GOT3 (cell line): ENCODE measurements around the gene SNRPN.
"Not testable (repeated sequence)": the region's sequence is repeated elsewhere in the genome, so short reads cannot be mapped to it uniquely, and the experiment has no call there.

Source experiments
- DNase-seq: peaks from one replicate; lab custom pipeline; 2025; ENCODE audit warnings: mixed read lengths; lab: John Stamatoyannopoulos, UW

SNRPN gene

GRCh38 chr15:24954783-24955530, at the start of gene SNRPN, which contains the start of gene SNURF:
Gene SNRPN, plus strand, starts transcription at chr15:24954987. Its CDS starts 19,467 bp downstream, at chr15:24974454.
Gene SNURF, plus strand, starts transcription at chr15:24954987. Its CDS starts 62 bp downstream, at chr15:24955049.
- no peak for DNase-seq

- no peak for DNase-seq
These were observed 38.3 kb upstream of the SNRPN start for GRCh38 chr15:24916305-24917009.

DNA sequence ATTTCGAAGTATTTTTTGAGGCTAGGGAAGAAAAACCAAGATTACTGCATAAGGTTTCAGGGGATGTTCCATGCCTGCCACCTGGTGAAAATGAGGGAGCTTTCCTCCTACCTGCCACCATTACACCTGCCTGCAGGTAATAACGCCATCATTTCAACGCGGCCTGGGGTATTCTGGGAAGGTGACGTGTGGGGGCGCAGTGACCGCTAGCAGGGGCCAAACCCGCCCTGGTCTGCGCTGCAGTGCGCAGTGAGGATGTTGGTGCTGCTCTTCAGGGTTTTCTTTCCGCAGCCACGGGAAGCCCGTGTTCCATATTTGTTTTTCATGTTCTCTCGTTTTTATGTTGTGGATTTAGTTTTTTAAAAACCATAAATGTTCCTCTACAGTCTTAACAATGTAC, 37.4 kb upstream of the SNRPN start:
- DNase-seq, result no peak

DNA sequence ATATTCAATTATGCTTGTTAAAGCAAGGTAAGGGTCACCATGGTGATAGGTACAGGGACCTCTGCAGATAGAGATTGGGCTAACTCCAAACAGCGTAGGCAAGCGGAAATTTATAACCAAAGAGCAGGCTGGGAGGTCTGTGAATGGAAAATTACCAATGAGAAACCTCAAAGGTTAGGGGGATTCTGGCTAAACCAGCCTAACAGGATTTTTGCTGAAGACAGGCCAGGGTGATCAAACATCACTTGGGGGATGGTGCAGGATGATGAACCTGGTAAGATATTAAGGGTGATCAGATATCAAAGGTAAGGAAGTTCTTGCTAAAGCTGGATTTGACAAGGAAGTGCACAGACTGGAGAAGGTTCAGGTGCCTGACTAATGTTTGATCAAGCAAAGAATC, 35.3 kb upstream of the SNRPN start:
- no peak for DNase-seq

- not testable (repeated sequence) for DNase-seq
These were observed 32.0 kb upstream of the SNRPN start for GRCh38 chr15:24922781-24923180.

- no peak for DNase-seq
These were observed 30.6 kb upstream of the SNRPN start for GRCh38 chr15:24924153-24924552.

- no peak for DNase-seq
These were observed 30.2 kb upstream of the SNRPN start for GRCh38 chr15:24924621-24925020.

DNA sequence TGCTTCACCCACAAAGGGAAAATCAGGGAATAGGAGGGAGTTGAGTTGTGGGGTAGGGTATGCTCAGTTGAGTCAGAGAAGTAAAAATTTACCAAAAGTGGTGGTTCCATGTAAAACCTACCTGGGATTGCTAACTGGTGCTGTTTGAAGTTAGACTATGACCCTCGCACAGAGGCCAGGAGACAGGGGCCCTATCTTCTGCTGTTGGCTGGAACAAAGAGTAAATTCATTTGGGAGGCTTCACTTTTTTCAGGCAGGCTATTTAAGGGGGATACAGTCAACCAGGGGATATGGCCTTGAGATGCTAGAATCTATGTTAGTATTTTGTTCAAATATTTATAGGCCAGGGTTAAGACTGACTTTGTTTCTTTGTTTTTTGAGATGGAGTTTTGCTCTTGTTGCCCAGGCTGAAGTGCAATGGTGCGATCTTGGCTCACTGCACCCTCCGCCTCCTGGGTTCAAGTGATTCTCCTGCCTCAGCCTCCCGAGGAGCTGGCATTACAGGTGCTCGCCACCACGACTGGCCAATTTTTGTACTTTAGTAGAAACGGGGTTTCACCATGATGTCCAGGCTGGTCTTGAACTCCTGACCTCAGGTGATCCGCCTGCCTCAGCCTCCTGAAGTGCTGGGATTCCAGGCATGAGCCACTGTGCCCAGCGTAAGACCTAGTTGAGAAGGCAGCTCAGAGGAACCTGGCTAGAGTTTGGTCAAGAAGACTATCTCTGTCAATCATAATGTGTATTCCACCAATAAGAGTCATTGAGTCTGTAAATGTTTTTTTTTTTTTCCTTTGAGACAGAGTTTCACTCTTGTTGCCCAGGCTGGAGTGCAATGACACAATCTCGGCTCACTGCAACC, 22.7 kb upstream of the SNRPN start:
- DNase-seq, result not testable (repeated sequence)

- no peak for DNase-seq
These were observed 21.1 kb upstream of the SNRPN start for GRCh38 chr15:24933716-24934115.

GRCh38 chr15:24938224-24938623, 16.6 kb upstream of the SNRPN start:
- DNase-seq, result not testable (repeated sequence)

DNA sequence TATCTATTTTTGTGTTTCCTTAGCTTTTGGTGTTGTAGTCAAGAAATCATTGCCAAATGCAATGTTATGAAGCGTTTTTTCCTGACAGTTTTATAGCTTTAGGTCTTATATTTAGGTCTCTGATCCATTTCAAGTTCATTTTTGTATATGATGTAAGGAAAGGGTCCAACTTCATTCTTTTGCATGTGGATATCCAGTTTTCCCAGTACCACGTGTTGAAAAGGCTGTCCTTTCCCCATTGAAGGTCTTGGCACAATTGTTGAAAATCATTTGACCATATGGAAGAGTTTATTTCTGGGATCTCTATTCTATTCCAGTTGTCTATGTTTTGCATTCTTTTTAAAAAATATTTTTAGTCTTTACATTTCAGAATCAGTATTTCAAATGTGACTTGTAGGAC, 14.6 kb upstream of the SNRPN start:
- no peak for DNase-seq

GRCh38 chr15:24943361-24943760, 11.4 kb upstream of the SNRPN start:
- DNase-seq, result no peak

- DNase-seq, result no peak
These were observed 9.8 kb upstream of the SNRPN start for GRCh38 chr15:24944954-24945353.

GRCh38 chr15:24945711-24946110, 9.1 kb upstream of the SNRPN start:
- no peak for DNase-seq

DNA sequence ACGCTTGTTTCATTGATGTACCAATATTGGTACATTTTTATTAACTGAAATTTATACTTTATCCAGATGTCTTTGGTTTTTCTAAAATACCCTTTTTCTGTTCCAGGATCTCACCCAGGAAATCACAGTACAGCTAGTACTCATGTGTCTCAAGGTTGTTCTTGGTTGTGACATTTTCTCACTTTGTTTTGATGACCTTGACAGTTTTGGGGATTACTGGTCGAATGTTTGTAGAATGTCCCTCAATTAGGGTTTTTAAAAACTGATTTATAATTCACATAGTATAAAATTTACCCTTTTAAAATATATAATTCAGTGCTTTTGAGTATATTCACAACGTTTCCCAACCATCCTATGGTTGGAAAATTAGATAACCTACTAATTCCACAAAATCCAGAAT, 6.3 kb upstream of the SNRPN start:
- no peak for DNase-seq

DNA sequence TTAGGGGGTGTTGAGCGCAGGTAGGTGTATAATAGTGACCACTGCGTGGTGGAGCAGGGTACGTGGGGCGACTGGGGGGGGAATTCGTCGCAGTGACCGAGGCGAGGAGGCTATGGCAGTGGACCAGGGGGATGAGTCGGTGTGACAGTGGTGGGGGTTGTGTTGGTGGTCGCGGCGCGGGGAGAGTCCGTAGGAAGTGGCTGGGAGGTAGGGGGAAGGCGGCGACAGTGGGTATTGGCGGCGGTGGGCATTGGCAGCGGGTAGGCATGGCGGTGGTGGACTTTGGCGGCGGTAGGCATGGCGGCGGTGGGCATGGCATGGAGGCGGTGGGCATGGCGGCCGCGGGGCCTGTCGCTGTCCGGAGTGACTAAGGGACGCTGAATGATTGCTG, 739 bp downstream of the SNRPN start:
- no peak for DNase-seq

GRCh38 chr15:24956111-24956838, 1.5 kb downstream of the SNRPN start:
- no peak for DNase-seq

DNA sequence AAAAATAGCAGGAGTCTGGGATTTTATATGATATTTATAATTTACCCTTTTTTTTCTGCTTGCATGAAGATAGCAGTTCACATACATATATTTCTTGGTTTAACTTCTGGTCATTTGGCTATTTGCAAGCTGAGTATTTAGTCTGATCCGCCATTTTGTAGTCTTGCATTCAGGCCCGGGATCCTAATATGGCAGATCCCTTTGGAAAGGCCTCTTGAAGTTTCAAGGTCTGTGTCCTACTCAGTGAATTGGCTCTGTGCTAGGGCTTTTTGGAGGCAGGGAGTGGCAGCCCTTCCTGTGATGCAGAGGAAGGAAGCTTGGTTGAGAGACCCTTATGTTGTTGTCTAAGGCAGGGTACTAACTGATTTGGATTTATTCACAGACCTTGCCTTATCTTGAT, 2.9 kb downstream of the SNRPN start:
- no peak for DNase-seq

DNA sequence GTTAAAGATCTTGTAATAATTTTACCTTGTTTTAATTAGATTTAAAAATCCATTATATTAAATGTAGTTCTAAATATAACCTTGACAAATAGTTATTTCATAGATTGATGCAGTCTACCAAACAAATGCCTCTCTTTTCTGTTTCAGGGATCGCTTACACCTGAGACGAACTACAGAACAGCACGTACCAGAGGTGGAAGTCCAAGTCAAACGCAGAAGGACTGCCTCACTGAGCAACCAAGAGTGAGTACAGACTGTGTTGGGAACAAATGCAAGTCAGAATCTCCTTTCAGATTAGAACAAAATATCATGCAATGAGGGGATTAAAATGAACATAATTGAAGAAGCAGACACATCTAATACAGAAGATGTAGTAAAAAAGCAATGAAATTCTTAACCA, 7.2 kb downstream of the SNRPN start:
- no peak for DNase-seq

- no peak for DNase-seq
These were observed 8.1 kb downstream of the SNRPN start for GRCh38 chr15:24962880-24963279.

DNA sequence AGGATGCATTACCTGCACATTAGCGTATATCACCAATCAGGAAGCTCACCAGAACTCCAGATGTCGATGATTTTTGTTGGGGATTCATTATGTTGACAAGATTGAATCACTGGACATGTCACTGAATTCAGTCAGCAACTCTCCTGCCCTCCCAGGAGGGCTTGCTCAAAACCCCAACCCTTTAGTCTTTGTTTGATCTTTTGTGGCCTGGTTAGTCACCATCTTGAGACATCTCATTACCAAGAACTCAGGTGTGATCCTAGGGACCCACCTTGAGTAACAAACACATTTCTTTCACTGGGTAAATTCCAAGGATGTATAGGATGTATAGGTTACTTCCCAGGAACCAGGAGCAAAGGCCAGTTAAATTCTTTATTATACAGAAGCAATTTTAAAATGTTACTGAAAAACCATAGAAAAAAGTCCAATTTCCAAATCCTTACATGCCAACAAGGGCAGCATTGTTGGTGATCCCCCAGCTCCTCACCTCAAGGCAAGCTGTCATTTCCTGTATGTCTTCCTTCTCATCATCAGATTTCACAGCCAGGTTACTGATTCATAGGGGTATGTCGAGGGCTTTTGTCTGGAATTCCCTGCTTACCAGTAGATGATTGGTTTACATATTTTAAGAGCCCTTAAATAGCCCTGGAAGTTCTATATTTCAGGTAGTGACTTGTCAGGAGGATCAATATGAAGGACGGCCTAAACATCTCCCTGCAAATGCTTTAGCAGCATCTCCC, 11.7 kb downstream of the SNRPN start:
- no peak for DNase-seq
